HepG2 (cell line): Measurements from ENCODE around the gene PRDM15. TPM values are rescaled to one million over a fixed set of nuclear protein-coding genes. Genes with fewer than 3 reads are reported as not detected.

Experiments used
- BCL6 ChIP-seq: IDR thresholded peaks from 2 replicates; pipeline ENCODE4 v1.6.1; 2016; ENCODE audit warnings: missing genetic modification reagents, missing compliant biosample characterization
- BRCA1 ChIP-seq: sonication (generic); formaldehyde crosslinking; IDR thresholded peaks from 2 replicates; pipeline ENCODE4 v1.4.0; 2020; ENCODE audit warnings: missing genetic modification reagents
- ESRRA ChIP-seq: sonication (generic); formaldehyde crosslinking; IDR thresholded peaks from 2 replicates; pipeline ENCODE4 v1.5.1; 2020; ENCODE audit warnings: mild to moderate bottlenecking, low read depth, missing genetic modification reagents
- HDAC1 ChIP-seq: sonication (generic); formaldehyde crosslinking; IDR thresholded peaks from 2 replicates; pipeline ENCODE4 v1.5.1; 2020; ENCODE audit warnings: mild to moderate bottlenecking, missing genetic modification reagents
- MTA1 ChIP-seq: sonication (generic); formaldehyde crosslinking; IDR thresholded peaks from 2 replicates; pipeline ENCODE4 v1.4.0; 2020; ENCODE audit warnings: missing genetic modification reagents, mild to moderate bottlenecking, borderline replicate concordance
- NFRKB ChIP-seq: fragments of 450-650 bp; IDR thresholded peaks from 2 replicates; pipeline ENCODE4 v1.6.1; 2017
- PHF21A ChIP-seq: sonication (generic); formaldehyde crosslinking; IDR thresholded peaks from 2 replicates; pipeline ENCODE4 v1.5.0; 2020; ENCODE audit warnings: mild to moderate bottlenecking, missing genetic modification reagents
- SKI ChIP-seq: fragments of 450-650 bp; IDR thresholded peaks from one replicate; pipeline ENCODE4 v1.6.1; 2018; ENCODE audit warnings: mild to moderate bottlenecking; ENCODE audit not compliant: partially characterized antibody
- SRY ChIP-seq: sonication (generic); formaldehyde crosslinking; IDR thresholded peaks from 2 replicates; pipeline ENCODE4 v1.8.0; 2022; ENCODE audit warnings: mild to moderate bottlenecking, missing genetic modification reagents
- TRIM24 ChIP-seq: sonication (generic); formaldehyde crosslinking; IDR thresholded peaks from 2 replicates; pipeline ENCODE4 v1.8.0; 2022; ENCODE audit warnings: mild to moderate bottlenecking, missing genetic modification reagents
- U2AF2 ChIP-seq: fragments of 200-400 bp; formaldehyde crosslinking; IDR thresholded peaks from 2 replicates; pipeline ENCODE4 v1.6.1; 2017; ENCODE audit warnings: low read depth, mild to moderate bottlenecking, low read length
- ZBTB20 ChIP-seq: sonication (generic); formaldehyde crosslinking; IDR thresholded peaks from 2 replicates; pipeline ENCODE4 v1.8.1; 2023; ENCODE audit warnings: missing genetic modification reagents, low read depth, mild to moderate bottlenecking, borderline replicate concordance
- ZNF382 ChIP-seq: sonication (generic); formaldehyde crosslinking; IDR thresholded peaks from 2 replicates; pipeline ENCODE4 v1.5.0; 2020; ENCODE audit warnings: missing genetic modification reagents, mild to moderate bottlenecking, borderline replicate concordance
- ZNF816 ChIP-seq: sonication (generic); formaldehyde crosslinking; IDR thresholded peaks from 2 replicates; pipeline ENCODE4 v1.8.0; 2022; ENCODE audit warnings: missing genetic modification reagents, mild to moderate bottlenecking, borderline replicate concordance
- ZSCAN12 ChIP-seq: sonication (generic); formaldehyde crosslinking; IDR thresholded peaks from 2 replicates; pipeline ENCODE4 v1.9.0; 2021; ENCODE audit warnings: mild to moderate bottlenecking, missing genetic modification reagents
- polyA plus RNA-seq, 8 experiments: library from polyadenylated mRNA; depleted of rRNA in 3 of 8; stranded (reverse) in 7 of 8; unstranded in 1 of 8; fragments of >200 nt; fragmentation: Illumina TruSeq in 4 of 8; extraction: Trizol in 4 of 8; gene quantifications; 2 replicates each; pipeline versions ENCODE4 v1.2.1 to v1.2.3, GENCODE V29; 2011 to 2016; ENCODE audit warnings: low read depth in 4 of 8, missing spikeins in 1 of 8, mixed read lengths in 1 of 8; ENCODE audit not compliant: insufficient read depth in 1 of 8
- total RNA-seq, 5 experiments: library from RNA; depleted of rRNA; stranded (reverse); fragments of >200 nt; fragmentation: Illumina TruSeq; extraction: Trizol; gene quantifications; 2 replicates each; pipeline ENCODE4 v1.2.3, GENCODE V29; 2016; ENCODE audit warnings: low read depth in 1 of 5
- TF ChIP-seq, protein P1 (sequence below): sonication (generic); IDR thresholded peaks from 2 replicates; pipeline ENCODE4 v1.6.1; 2016; ENCODE audit warnings: low read depth, borderline replicate concordance
- TF ChIP-seq, protein P2 (sequence below): sonication (generic); formaldehyde crosslinking; IDR thresholded peaks from 2 replicates; pipeline ENCODE4 v1.4.0; 2020; ENCODE audit warnings: missing genetic modification reagents
- TF ChIP-seq, protein P3 (sequence below): sonication (generic); formaldehyde crosslinking; IDR thresholded peaks from 2 replicates; pipeline ENCODE4 v1.4.0; 2020; ENCODE audit warnings: missing genetic modification reagents, borderline replicate concordance
- TF ChIP-seq, protein P4 (sequence below): sonication (generic); formaldehyde crosslinking; IDR thresholded peaks from 2 replicates; pipeline ENCODE4 v1.5.1; 2020; ENCODE audit warnings: missing genetic modification reagents, mild to moderate bottlenecking, borderline replicate concordance

PRDM15 gene
- total and polyA plus RNA-seq, 2 of the 13 experiments (the other 11 are each of a cell fraction or from before 2014, with no cell fraction given), result 4.0 to 6.9 TPM

DNA sequence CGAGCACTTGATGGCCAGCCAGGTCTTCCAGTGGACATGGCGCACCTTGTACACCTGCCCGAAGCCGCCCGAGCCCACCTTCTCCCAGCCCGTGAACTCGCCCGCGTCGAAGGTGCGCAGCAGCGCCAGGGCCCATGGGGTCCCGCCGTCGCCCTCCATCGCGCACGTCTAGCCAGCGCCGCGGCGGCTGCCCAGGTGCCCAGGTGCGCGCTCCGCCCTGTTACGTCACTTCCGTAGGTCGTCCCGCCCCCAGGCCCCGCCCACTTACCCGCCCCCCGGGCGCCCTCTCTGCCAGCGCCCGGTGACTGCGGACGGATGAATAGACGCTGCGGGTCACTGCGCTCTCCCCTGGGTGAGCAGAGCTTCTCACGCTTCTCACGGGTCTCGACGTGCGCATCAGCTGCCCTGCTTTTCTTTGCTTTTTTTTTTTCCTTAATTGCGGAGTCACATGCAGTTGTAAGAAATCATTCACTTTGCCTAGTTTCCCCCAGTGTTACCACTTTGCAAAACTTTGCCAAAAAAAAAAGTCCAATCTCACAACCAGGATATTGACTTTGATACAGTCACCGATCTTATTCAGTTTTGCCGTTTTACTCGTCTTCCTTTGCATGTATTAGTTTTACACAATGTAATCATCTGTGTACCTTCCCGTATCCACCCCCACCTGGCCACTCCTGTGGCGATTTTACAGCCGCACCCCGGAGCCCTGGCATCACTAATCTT, 112.1 kb downstream of the PRDM15 start, which contains the start of gene RIPK4 (continued):
- TF ChIP-seq ZNF382 (CRISPR knock-in tag) (no peak), U2AF2 (no peak), ZBTB20 (CRISPR knock-in tag) (no peak), SRY (peak; percentile 54; the same call in 1 of the 2 replicates), HDAC1 (peak; percentile 58), ZSCAN12 (CRISPR knock-in tag) (no peak), TRIM24 (CRISPR knock-in tag) (no peak), BCL6 (CRISPR knock-in tag) (no peak; the same call in none of the 2 replicates), NFRKB (no peak), SKI (peak; percentile 16), PHF21A (CRISPR knock-in tag) (no peak), BRCA1 (CRISPR knock-in tag) (no peak), MTA1 (CRISPR knock-in tag) (no peak; the same call in 1 of the 2 replicates), ESRRA (0 out of 2 replicates have a peak, but pooled peaks have one; percentile 15), ZNF816 (no peak)
- TF ChIP-seq, protein P1, sequence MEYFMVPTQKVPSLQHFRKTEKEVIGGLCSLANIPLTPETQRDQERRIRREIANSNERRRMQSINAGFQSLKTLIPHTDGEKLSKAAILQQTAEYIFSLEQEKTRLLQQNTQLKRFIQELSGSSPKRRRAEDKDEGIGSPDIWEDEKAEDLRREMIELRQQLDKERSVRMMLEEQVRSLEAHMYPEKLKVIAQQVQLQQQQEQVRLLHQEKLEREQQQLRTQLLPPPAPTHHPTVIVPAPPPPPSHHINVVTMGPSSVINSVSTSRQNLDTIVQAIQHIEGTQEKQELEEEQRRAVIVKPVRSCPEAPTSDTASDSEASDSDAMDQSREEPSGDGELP, result peak; percentile 21; the same call in 1 of the 2 replicates
- TF ChIP-seq, protein P2, sequence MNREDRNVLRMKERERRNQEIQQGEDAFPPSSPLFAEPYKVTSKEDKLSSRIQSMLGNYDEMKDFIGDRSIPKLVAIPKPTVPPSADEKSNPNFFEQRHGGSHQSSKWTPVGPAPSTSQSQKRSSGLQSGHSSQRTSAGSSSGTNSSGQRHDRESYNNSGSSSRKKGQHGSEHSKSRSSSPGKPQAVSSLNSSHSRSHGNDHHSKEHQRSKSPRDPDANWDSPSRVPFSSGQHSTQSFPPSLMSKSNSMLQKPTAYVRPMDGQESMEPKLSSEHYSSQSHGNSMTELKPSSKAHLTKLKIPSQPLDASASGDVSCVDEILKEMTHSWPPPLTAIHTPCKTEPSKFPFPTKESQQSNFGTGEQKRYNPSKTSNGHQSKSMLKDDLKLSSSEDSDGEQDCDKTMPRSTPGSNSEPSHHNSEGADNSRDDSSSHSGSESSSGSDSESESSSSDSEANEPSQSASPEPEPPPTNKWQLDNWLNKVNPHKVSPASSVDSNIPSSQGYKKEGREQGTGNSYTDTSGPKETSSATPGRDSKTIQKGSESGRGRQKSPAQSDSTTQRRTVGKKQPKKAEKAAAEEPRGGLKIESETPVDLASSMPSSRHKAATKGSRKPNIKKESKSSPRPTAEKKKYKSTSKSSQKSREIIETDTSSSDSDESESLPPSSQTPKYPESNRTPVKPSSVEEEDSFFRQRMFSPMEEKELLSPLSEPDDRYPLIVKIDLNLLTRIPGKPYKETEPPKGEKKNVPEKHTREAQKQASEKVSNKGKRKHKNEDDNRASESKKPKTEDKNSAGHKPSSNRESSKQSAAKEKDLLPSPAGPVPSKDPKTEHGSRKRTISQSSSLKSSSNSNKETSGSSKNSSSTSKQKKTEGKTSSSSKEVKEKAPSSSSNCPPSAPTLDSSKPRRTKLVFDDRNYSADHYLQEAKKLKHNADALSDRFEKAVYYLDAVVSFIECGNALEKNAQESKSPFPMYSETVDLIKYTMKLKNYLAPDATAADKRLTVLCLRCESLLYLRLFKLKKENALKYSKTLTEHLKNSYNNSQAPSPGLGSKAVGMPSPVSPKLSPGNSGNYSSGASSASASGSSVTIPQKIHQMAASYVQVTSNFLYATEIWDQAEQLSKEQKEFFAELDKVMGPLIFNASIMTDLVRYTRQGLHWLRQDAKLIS (CRISPR knock-in tag), result no peak
- TF ChIP-seq, protein P3, sequence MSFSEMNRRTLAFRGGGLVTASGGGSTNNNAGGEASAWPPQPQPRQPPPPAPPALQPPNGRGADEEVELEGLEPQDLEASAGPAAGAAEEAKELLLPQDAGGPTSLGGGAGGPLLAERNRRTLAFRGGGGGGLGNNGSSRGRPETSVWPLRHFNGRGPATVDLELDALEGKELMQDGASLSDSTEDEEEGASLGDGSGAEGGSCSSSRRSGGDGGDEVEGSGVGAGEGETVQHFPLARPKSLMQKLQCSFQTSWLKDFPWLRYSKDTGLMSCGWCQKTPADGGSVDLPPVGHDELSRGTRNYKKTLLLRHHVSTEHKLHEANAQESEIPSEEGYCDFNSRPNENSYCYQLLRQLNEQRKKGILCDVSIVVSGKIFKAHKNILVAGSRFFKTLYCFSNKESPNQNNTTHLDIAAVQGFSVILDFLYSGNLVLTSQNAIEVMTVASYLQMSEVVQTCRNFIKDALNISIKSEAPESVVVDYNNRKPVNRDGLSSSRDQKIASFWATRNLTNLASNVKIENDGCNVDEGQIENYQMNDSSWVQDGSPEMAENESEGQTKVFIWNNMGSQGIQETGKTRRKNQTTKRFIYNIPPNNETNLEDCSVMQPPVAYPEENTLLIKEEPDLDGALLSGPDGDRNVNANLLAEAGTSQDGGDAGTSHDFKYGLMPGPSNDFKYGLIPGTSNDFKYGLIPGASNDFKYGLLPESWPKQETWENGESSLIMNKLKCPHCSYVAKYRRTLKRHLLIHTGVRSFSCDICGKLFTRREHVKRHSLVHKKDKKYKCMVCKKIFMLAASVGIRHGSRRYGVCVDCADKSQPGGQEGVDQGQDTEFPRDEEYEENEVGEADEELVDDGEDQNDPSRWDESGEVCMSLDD (CRISPR knock-in tag), result no peak
- TF ChIP-seq, protein P4, sequence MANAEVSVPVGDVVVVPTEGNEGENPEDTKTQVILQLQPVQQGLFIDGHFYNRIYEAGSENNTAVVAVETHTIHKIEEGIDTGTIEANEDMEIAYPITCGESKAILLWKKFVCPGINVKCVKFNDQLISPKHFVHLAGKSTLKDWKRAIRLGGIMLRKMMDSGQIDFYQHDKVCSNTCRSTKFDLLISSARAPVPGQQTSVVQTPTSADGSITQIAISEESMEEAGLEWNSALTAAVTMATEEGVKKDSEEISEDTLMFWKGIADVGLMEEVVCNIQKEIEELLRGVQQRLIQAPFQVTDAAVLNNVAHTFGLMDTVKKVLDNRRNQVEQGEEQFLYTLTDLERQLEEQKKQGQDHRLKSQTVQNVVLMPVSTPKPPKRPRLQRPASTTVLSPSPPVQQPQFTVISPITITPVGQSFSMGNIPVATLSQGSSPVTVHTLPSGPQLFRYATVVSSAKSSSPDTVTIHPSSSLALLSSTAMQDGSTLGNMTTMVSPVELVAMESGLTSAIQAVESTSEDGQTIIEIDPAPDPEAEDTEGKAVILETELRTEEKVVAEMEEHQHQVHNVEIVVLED, result no peak; the same call in 1 of the 2 replicates
